ENCODE measurements around the gene CELF2.
"Not testable (repeated sequence)": the region's sequence is repeated elsewhere in the genome, so short reads cannot be mapped to it uniquely, and the experiment has no call there.

The CELF2 gene

GRCh38 chr10:11178606-11179515 is 161.2 kb downstream of the CELF2 start:
- DNase-seq: no peak

- DNase-seq: no peak
Measured at GRCh38 chr10:11179516-11180105, 161.9 kb downstream of the CELF2 start.

GRCh38 chr10:11180228-11180627 is 162.6 kb downstream of the CELF2 start:
- DNase-seq: no peak

DNA sequence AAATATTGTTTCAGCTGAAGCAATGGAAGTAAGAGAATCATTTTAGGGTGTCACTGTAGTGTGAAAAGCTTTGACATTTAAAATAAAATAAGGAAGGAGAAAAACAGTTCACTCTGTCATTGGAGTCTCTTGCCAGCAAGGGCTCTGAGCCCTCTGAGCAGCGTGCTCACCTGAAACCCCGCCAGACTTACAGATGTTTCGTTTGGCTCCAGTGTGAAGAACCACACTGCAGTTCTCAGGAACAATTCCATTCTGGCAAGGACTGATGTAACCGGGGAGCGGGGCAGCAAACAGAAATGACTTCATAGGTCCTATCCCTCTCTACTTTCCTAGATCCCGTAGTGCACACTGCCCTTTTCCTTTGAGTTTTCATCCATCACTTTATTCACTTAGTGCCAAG is 164.3 kb downstream of the CELF2 start:
- no peak for DNase-seq

GRCh38 chr10:11183015-11183414 is 165.3 kb downstream of the CELF2 start:
- DNase-seq: no peak

DNA sequence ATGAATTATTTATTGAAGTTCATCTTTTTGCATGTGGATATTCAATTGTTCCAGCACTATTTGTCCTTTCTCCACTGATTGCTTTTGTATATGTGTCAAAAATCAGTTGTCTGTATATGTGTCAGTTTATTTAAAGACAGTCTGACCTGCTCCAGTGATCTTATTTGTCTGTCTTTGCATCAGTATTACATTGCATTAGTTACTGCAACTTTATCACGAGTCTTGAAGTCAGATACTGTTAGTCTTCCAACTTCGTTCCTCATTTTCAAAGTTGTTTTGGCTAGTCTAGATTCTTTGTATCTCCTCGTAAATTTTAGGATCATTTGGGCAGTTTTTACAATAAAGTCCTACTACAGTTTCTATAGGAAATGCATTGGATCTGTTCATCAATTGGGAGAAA is 166.4 kb downstream of the CELF2 start:
- DNase-seq: no peak

- not testable (repeated sequence) for DNase-seq
Measured at GRCh38 chr10:11185128-11185665, 167.5 kb downstream of the CELF2 start.

DNA sequence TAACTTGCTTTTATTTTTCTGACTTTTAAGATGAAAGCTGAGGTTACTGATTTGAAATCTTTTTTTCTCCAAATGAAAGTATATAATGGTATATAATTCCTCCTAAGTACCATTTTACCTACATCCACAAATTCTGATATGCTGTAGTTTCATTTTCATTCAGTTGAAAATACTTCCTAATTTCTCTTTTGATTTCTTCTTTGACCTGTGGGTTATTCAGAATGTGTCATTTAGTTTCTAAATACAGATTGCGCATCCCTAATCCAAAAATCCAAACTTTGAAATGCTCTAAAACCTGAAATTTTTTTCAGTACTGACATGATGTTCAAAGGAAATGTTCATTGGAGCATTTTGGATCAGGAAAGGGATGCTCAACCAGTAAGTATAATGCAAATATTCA is 168.7 kb downstream of the CELF2 start:
- no peak for DNase-seq

DNA sequence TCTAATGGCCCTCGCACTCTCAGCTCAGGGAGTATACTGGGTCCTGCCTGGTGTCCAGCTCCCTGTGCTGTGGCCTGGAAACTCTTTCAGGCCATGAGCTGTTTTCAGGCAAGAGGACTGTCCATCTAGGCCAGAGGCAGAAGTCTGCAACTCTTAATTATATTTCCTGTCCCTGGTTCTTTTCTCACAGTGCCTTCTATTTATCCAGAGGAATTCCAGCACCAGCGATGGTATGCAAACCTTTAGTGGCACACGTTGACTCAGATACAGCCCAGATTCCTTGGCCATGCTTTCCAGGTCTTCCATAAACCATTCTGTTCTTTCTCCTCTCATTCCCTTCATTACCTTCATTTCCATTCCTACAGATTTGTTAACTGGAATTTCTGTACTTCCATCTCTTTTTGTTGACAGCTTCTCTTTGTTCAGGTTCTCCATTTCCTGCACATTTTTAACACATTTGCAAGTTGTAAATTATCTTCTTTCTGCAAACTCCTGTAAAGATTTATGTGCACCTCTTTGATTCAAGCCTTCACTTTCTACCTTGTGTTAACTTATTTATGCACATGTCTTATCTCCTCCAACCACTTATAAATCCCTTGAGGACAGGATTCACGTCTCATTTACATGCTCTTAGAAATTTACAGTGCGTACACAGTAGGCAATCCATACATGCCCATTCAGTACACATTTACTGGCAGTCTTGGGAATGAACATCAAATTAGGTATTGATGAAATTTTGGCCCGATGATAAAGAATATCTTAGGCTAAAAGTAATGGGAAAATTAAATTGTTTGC is 172.1 kb downstream of the CELF2 start:
- DNase-seq: no peak

- DNase-seq: no peak
Measured at GRCh38 chr10:11191190-11191589, 173.5 kb downstream of the CELF2 start.

GRCh38 chr10:11191678-11192077 is 174.0 kb downstream of the CELF2 start:
- no peak for DNase-seq

DNA sequence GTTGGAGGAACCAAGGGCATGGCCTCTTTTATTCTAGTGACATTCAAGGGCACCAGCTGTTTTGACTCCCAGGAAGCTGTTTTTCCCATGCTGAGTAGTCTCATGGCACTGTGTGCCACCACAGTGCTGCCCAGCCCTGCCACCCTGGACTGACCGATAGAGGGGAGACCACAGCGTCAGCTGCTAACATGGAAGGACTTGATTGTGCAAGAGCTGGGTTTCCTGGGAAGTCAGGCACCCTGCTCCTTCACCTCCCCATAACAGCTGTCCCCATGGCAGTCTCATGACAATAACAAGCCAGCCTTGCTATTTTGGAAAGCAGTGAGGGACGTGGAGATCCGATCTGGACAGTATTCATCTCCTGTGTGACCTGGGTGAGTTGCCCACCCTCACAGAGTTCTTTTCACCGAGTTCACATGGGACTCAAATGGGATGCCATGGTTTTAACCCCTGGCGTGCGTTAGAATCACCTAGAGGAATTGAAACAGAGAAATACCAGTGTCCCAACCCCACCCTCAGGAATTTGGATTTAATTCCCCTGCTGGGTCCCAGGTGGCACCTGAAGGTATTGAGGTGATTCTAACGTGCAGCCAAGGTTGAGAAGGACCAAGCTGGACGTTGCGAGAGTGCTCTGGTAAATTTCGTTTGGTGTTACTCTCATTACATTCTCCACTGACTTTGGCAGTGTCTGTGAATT is 174.8 kb downstream of the CELF2 start:
- DNase-seq: no peak

- DNase-seq: no peak
Measured at GRCh38 chr10:11193001-11193551, 175.4 kb downstream of the CELF2 start.

- DNase-seq: no peak
Measured at GRCh38 chr10:11194859-11195586, 177.4 kb downstream of the CELF2 start.

DNA sequence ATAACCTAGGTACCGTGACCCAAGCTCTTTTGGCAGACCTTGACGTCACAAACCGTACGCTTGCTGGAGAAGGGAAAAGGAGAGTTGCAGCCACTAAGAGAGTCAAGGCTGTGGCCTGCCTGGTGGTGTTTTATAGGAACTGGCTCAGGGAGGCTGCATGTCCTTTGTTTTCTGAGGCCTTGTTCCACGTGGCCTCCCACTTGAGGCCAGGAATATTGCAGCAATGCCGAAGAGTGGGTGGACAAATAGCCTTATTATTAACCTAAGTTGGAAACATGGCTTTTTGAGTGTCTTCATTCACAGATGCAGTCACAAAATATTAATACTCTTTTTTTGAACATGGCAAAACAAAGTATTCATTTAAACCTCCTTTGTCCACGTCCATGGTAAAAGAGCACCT is 178.0 kb downstream of the CELF2 start:
- DNase-seq: no peak

DNA sequence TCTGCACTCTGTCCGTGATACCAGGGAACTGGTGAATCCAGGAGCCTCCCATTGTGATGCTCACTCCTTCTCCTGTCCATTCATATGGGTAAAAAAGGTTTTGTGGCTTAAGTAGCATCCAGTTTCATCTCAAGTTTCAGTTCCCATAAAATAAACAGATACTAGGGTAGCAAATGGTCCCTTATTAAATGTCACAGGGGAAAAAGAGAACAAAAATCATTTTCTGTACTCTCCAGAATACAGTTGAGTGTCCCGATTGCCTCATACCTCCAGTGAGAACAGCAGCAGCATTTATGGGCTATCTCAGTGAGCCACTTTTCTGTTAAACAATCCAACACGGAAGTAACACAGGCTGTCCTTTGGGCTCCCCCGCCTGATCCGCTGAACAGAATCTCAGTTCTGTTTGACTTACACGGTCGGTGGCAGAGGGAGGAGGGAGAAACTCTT is 179.6 kb downstream of the CELF2 start:
- no peak for DNase-seq

DNA sequence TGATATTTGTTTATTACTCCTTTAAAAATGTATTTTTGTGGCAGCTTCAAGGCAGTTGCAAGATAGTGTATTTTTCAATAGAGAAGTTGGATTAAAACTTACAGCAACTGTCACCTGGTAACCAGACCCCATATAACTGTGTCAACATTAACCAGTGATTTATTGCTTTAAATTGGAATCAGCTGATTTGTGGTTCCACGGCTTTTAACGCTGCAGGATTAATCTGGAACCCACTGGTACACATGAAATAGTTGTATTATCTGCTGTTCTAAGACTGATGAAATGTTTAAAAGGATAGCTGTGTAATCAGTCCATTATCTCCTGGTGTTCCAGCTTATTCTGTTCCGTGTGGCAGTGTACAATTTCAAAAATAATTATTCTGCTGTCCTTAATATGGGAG is 180.2 kb downstream of the CELF2 start:
- DNase-seq: no peak

- no peak for DNase-seq
Measured at GRCh38 chr10:11201911-11202310, 184.2 kb downstream of the CELF2 start.

DNA sequence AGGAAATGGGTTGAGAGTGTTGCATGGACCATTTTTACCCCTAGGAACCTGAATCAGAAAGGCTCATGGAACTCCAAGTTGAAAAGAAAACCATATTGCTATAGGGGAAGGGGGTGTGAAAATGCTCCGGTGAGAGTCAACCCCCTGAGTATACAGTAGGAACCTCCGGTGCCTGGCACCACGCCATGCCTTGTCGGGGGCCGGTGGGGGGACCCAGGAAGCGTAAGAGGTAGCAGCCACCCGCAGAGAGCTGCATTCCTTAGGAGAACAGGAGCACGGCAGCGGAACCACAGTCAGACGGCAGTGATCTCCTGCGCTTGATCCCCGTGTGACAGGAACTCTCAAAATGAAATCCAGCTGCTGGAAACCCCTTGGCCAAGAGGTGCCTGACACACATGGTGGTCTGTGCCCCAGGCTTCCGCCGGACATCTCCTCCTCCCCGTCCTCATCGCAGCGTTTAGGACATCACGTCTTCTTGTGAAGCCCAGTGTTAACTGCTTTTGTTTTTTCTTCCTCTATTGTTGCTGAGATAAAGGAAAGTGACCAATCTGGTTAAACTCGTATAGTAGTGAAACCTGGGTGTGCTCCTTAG is 186.8 kb downstream of the CELF2 start:
- DNase-seq: no peak

- DNase-seq: no peak
Measured at GRCh38 chr10:11205030-11205772, 187.5 kb downstream of the CELF2 start.

Measured in NCI-H345 (cell line).